Lung (tissue), 12 donors: ENCODE measurements around the gene AMMECR1L. TPM values are rescaled to one million over a fixed set of nuclear protein-coding genes. Genes with fewer than 3 reads are reported as not detected.

ENCODE experiments used
- ATAC-seq: fragments of 200-7000 bp; cut with Tn5 transposase; one replicate; pipeline ENCODE4 v1.9.1; 2020; ENCODE audit warnings: moderate number of reproducible peaks; ENCODE audit not compliant: insufficient read depth, low FRiP score
- DNase-seq, 3 donors: peaks; one replicate each; pipeline ENCODE4 v3.0.0-alpha.2; 2013 to 2017
- H3K27ac ChIP-seq, 2 donors: one replicate each; pipeline ENCODE4 v1.5.1; 2013; ENCODE audit warnings: mild to moderate bottlenecking in 2 of 2, moderate library complexity in 2 of 2, control low read depth in 1 of 2, inconsistent platforms in 1 of 2, low read depth in 1 of 2, low read length in 1 of 2
- H3K27me3 ChIP-seq, 3 donors: one replicate each; pipeline ENCODE4 v1.5.1; 2013; ENCODE audit warnings: low read length in 2 of 3; ENCODE audit not compliant: control insufficient read depth in 3 of 3, insufficient read depth in 3 of 3
- H3K36me3 ChIP-seq, 4 donors: one replicate each; pipeline ENCODE4 v1.5.1; 2013; ENCODE audit warnings: low read length in 4 of 4, mild to moderate bottlenecking in 1 of 4, moderate library complexity in 1 of 4; ENCODE audit not compliant: control insufficient read depth in 4 of 4, insufficient read depth in 4 of 4
- H3K4me1 ChIP-seq, 5 donors: one replicate each; pipeline ENCODE4 v1.5.1; 2013; ENCODE audit warnings: low read length in 5 of 5, mild to moderate bottlenecking in 2 of 5, moderate library complexity in 1 of 5; ENCODE audit not compliant: control insufficient read depth in 5 of 5, insufficient read depth in 5 of 5
- H3K4me3 ChIP-seq: one replicate; pipeline ENCODE4 v1.5.1; 2013; ENCODE audit warnings: mild to moderate bottlenecking, control low read depth, moderate library complexity
- H3K9ac ChIP-seq, 2 donors: one replicate each; pipeline ENCODE4 v1.5.1; 2013; ENCODE audit warnings: low read length in 2 of 2, control low read depth in 1 of 2; ENCODE audit not compliant: insufficient read depth in 1 of 2
- H3K9me3 ChIP-seq, 4 donors: one replicate each; pipeline ENCODE4 v1.5.1; 2013; ENCODE audit warnings: low read length in 3 of 4, mild to moderate bottlenecking in 1 of 4, moderate library complexity in 1 of 4; ENCODE audit not compliant: control insufficient read depth in 4 of 4, insufficient read depth in 3 of 4
- WGBS, 2 donors: extraction: QIAGEN DNeasy Blood & Tissue Kit; methylation state at CpG; one replicate each; pipeline ENCODE4 v1.1.7; 2013; 5-methylcytosine and 5-hydroxymethylcytosine counted together
- polyA plus RNA-seq, 2 donors: library from polyadenylated mRNA; stranded (reverse); fragments of 200-250 nt; gene quantifications; one replicate each; pipeline ENCODE4 v1.2.1, GENCODE V29; 2013
- total RNA-seq, 2 donors: library from RNA; depleted of rRNA in 1 of 2; stranded (reverse); fragments of >200 nt in 1 of 2; gene quantifications; one replicate each; pipeline ENCODE4 v1.2.1, GENCODE V29; 2014 to 2021
- TF ChIP-seq, protein P1 (sequence below): IDR thresholded peaks from 2 replicates; pipeline ENCODE4 v1.5.1; 2012; ENCODE audit warnings: mild to moderate bottlenecking; ENCODE audit errors: control extremely low read depth, extremely low read depth
- donor health status: control.
- donor health status: control.
- donor health status: Bipolar disorder and iron deficiency.
- donor health status: healthy.
- donor health status: DM: yes; HTN: yes; CAD: no.

Gene AMMECR1L
- total and polyA plus RNA-seq, 4 donors = 7.0 to 15.2 (median 11.7) TPM

DNA sequence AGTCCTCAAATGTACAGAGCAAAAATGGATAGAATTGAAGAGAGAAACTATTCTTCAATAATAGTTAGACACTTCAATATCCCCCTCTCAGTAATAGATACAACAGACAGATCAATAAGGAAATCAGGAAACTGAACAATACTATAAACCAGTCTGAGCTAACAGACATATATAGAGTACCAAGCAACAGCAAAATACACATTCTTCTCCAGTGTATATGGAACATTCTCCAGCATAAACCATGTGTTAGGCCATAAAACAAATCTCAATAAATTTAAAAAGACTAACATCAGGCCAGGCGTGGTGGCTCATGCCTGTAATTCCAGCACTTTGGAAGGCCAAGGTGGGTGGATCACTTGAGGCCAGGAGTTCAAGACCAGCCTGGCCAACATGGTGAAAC, 43.7 kb upstream of the AMMECR1L start:
- Histone ChIP-seq H3K36me3 (no peaks in the 10 kb centered on the region), H3K4me3 (no peak overlapping the region), H3K27me3 (no peaks in the 10 kb centered on the region), H3K9me3 (no peaks in the 10 kb centered on the region), H3K9ac (no peak overlapping the region), H3K4me1 (peaks cover 0 to 13% (median 0%) of the 10 kb centered on the region in 5 donors), H3K27ac (no peak overlapping the region)
- ATAC-seq (no peak), DNase-seq (no peak)
- WGBS, 2 donors = 87 to 96% methylated on average over 1 of the region's 1 CpG
- TF ChIP-seq, protein P1, sequence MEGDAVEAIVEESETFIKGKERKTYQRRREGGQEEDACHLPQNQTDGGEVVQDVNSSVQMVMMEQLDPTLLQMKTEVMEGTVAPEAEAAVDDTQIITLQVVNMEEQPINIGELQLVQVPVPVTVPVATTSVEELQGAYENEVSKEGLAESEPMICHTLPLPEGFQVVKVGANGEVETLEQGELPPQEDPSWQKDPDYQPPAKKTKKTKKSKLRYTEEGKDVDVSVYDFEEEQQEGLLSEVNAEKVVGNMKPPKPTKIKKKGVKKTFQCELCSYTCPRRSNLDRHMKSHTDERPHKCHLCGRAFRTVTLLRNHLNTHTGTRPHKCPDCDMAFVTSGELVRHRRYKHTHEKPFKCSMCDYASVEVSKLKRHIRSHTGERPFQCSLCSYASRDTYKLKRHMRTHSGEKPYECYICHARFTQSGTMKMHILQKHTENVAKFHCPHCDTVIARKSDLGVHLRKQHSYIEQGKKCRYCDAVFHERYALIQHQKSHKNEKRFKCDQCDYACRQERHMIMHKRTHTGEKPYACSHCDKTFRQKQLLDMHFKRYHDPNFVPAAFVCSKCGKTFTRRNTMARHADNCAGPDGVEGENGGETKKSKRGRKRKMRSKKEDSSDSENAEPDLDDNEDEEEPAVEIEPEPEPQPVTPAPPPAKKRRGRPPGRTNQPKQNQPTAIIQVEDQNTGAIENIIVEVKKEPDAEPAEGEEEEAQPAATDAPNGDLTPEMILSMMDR = no peak

DNA sequence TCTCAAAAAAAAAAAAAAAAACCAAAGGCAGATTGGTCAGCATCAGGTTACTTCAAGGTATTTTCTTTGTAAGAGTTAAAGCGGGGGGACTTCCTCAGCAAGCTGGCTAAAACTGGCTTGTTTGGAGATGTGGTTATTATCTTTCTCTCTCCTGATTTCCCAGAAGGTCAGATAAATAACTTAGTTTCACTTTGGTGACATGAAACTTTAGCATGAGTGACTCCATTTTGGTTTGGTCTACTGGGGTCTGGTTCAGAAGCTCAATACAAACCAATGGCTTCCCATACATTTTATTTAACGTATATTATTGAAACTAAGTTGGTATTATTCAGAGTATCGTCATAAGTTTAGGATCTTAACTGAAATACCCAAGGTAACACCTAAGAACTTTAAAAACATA, 41.6 kb upstream of the AMMECR1L start:
- DNase-seq = no peak
- TF ChIP-seq, protein P1 = no peak
- Histone ChIP-seq H3K4me1 (peaks cover 0 to 8% (median 0%) of the 10 kb centered on the region in 5 donors), H3K27ac (no peak overlapping the region), H3K4me3 (no peak overlapping the region), H3K9ac (no peak overlapping the region), H3K9me3 (no peaks in the 10 kb centered on the region), H3K36me3 (no peaks in the 10 kb centered on the region), H3K27me3 (no peaks in the 10 kb centered on the region)
- 96 to 98% methylated on average over 3 of the region's 3 CpGs for WGBS, 2 donors
- ATAC-seq = no peak

DNA sequence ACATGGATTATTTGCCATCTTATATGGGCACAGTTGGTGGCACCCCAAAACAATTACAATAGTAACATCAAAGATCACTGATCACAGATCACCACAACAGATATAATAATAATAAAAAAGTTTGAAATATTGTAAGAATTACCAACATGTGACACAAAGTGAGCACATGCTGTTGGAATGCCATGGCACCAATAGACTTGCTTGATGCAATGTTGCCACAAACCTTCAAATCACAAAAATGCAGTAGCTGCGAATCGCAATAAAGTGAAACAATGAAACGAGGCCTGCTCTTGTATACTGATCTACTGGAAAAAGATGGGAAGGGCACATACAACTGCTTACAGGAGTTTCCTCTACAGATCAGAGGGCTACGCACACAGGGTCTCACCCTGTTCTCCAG, 32.2 kb upstream of the AMMECR1L start:
- TF ChIP-seq, protein P1 = no peak
- Histone ChIP-seq H3K4me3 (no peak overlapping the region), H3K36me3 (no peaks in the 10 kb centered on the region), H3K9ac (no peak overlapping the region), H3K27ac (no peak overlapping the region), H3K9me3 (no peaks in the 10 kb centered on the region), H3K27me3 (no peaks in the 10 kb centered on the region), H3K4me1 (no peaks in the 10 kb centered on the region)
- ATAC-seq (no peak), DNase-seq (no peak)
- WGBS, 2 donors = 97% methylated on average over 4 of the region's 4 CpGs

DNA sequence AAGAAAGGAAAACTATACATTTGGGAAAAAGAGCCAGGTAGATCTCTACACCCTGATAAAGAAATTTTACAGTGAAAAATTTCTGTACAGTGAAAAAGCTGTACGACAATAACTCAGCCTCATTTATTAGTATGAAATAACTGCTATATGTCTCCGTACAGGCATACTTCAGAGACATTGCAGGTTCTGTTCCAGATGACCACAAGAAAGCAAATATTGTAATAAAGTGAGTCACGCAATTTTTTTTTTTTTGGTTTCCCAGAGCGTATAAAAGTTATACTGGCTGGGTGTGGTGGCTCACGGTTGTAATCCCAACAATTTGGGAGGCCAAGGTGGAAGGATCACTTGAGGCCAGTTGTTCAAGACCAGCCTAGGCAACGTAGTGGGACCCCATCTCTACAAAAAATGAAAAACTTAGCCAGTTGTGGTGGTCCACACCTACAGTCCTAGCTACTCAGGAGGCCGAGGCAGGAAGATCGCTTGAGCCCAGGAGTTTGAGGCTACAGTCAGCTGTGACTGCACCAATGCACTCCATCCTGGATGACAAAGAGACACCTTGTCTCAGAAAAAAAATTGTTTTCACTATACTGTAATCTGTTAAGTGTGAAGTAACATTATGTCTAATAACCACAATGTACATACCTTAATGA, 28.2 kb upstream of the AMMECR1L start:
- no peaks in the 10 kb centered on the region for H3K36me3 ChIP-seq
- H3K27me3 ChIP-seq = no peaks in the 10 kb centered on the region
- DNase-seq (no peak), ATAC-seq (no peak)
- no peak overlapping the region for H3K4me3 ChIP-seq
- TF ChIP-seq, protein P1 = no peak
- peaks cover 0 to 2% (median 0%) of the 10 kb centered on the region in 4 donors for H3K9me3 ChIP-seq
- WGBS, 2 donors = 84 to 94% methylated on average over 8 of the region's 8 CpGs
- H3K9ac ChIP-seq = no peak overlapping the region
- no peaks in the 10 kb centered on the region for H3K4me1 ChIP-seq
- H3K27ac ChIP-seq = no peak overlapping the region
